ENCODE data around the gene RFC2. TPM values are rescaled to one million over a fixed set of nuclear protein-coding genes. Genes with fewer than 3 reads are reported as not detected.

RFC2 gene
- total RNA-seq, 4 donors from 2014 or later = 12.5 to 37.9 (median 22.4) TPM

DNA sequence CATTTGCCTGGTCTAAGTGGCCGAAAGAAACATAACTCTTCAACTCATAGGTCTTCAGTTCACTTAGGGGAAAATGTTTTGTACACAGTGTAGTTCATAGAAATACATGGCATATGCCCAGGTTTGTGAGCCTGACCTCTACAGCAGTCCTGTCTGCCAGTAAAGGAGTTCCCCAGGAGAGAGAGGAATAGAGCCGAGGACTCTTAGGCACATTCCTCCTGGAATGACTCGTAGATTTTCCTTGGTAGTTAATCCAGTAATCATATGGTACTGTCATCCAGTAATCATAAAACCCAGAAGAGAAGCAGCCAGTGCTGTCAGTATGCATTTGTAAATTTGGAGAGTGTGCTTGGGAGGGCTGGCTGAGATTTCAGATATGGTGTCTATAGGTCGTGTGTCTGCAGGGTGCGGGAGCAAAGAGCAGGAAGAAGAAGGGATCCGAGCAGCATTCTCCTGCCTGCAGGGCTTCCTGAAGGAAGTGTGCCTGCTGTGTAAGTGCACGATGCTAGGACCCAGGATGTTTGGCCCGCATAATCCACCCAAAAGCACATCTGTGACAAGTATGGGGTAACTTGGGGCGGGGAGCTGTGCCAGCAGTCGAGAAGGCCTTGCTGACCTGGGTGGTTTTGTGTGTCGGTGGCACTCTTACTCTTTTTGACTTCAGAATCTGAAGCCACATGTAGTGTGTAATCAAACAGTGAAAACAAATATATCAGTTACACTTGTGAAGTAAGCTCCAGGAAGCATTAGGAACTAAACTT lies 66.1 kb downstream of the RFC2 start:
- WGBS, 2 donors = 68 to 70% methylated on average over 11 of the region's 11 CpGs

DNA sequence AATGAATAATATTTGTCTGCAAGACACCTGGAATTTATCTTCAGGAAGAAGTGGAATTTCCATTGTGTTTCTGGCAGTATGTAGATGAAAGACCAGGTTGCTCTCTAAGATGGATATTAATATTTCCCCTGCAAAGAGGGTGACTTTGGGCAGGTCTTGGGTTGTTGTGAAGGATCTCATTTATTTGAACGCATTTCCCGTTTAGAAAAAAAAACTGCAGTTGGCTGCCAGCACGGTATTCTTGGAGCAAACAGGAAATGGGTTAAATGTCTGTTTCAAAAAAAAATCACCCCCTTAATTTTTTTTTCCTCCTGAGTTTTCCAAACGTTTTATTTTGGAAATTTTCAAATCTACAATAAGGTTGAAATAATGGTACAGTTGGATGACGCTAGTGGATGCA lies 68.6 kb downstream of the RFC2 start:
- no peaks in the 10 kb centered on the region for H3K9me3 ChIP-seq
- H3K36me3 ChIP-seq = peaks cover 19 to 62% (median 19%) of the 10 kb centered on the region in 3 donors
- H3K4me1 ChIP-seq = peaks cover 15 to 79% (median 66%) of the 10 kb centered on the region in 3 donors
- intact Hi-C loops (cut with DNase I) = no loop called here
- no peak overlapping the region for H3K4me3 ChIP-seq
- H3K27ac ChIP-seq = peak overlapping the region in 2 of 4 donors; percentile 38 to 43
- WGBS, 2 donors = 11% methylated on average over 5 of the region's 5 CpGs
- TF ChIP-seq CTCF (IDR thresholded peaks at IDR 0.05) (no peak), POLR2A (IDR thresholded peaks at IDR 0.05) (no peak)
- H3K27me3 ChIP-seq = no peaks in the 10 kb centered on the region
- no peak for DNase-seq

More for the DNA sequence above, 66.1 kb downstream of the RFC2 start:
- Histone ChIP-seq H3K4me1 (peaks cover 7 to 55% (median 43%) of the 10 kb centered on the region in 3 donors), H3K27me3 (no peaks in the 10 kb centered on the region), H3K36me3 (peaks cover 24 to 69% (median 36%) of the 10 kb centered on the region in 3 donors), H3K27ac (peak overlapping the region in 1 of 4 donors; percentile 25), H3K9me3 (no peaks in the 10 kb centered on the region), H3K4me3 (no peak overlapping the region)
- intact Hi-C loops (cut with DNase I) = no loop called here
- no peak for TF ChIP-seq CTCF (IDR thresholded peaks at IDR 0.05)
- no peak for TF ChIP-seq POLR2A (IDR thresholded peaks at IDR 0.05)
- no peak for DNase-seq

GRCh38 chr7:74185016-74185415 lies 69.2 kb downstream of the RFC2 start:
- H3K4me3 ChIP-seq = no peak overlapping the region
- H3K27me3 ChIP-seq = no peaks in the 10 kb centered on the region
- no peak for DNase-seq
- intact Hi-C loops (cut with DNase I) = no loop called here
- 81 to 85% methylated on average over 6 of the region's 6 CpGs for WGBS, 2 donors
- H3K36me3 ChIP-seq = peaks cover 12 to 62% (median 13%) of the 10 kb centered on the region in 3 donors
- H3K9me3 ChIP-seq = no peaks in the 10 kb centered on the region
- peaks cover 15 to 85% (median 72%) of the 10 kb centered on the region in 3 donors for H3K4me1 ChIP-seq
- TF ChIP-seq CTCF (IDR thresholded peaks at IDR 0.05) (no peak), POLR2A (IDR thresholded peaks at IDR 0.05) (no peak)
- peak overlapping the region in 1 of 4 donors; percentile 43 for H3K27ac ChIP-seq

DNA sequence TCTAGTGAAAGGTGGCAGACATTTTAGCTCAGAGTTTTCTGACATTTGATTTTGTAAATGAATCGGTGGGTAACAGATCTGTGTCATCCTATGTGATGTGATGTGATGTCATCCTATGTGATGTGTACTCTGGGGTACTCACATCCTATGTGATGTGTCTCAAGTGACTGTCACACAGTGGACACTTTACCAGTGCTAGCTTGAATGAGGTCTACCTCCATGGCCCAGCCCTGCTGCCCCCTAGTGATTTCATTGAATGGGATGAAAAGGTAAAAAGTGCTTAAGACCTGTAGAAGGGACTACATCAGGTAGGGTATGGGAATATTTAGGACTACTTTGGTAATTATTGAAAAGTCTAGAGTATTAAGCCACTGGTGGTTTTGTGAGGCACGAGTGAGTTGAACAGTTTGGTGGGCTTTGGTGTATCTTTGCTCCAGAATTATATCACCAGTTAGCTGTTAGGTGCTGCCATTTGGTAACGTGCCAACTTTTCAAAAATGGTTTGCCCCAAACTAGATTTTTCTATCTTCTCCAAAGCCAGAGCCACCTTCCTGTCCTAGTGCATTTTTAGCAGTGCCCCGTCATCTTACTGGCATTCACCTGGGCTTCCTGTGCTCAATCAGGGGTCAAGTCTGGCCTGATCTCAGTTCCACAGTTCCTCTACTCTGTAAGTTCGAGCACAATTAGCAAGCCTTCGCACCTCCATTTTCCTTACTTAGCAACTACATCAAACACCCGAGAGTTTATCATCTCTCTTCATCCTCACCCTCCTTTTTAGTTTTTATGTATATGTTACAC lies 70.3 kb downstream of the RFC2 start:
- WGBS, 2 donors = 44 to 52% methylated on average over 7 of the region's 7 CpGs
- no peaks in the 10 kb centered on the region for H3K27me3 ChIP-seq
- intact Hi-C loops (cut with DNase I) = no loop called here

More for the DNA sequence above, 70.3 kb downstream of the RFC2 start:
- Histone ChIP-seq H3K27ac (peak overlapping the region in 2 of 4 donors; percentile 26 to 29), H3K4me1 (peaks cover 16 to 97% (median 79%) of the 10 kb centered on the region in 3 donors), H3K36me3 (peaks cover 4 to 62% (median 9%) of the 10 kb centered on the region in 3 donors), H3K9me3 (no peaks in the 10 kb centered on the region), H3K4me3 (no peak overlapping the region)
- DNase-seq = no peak
- TF ChIP-seq CTCF (IDR thresholded peaks at IDR 0.05) = peak in 1 of 6 experiments; percentile 33
- no peak for TF ChIP-seq POLR2A (IDR thresholded peaks at IDR 0.05)
